Measurements from ENCODE around the gene MPL.

DNA sequence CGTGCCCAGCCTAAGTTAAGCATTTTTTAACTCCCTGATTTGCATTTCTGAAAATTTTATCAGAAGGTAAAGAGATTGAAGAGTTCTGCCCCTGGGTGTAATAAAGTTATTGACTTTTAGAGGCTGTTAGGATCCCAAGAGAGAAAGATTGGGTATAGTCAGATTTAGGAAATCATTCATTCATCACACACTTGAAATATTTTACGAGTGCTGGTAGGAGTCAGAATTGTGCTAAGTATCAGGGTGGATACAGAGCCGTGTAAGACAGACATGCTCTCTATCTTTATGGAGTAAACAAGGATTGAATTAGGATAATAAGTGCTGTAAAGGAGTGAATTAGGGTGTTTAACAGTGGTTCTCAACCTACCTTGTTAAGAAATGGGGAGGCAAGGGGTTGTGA, 55.1 kb downstream of the MPL start:
- TF ChIP-seq POLR2AphosphoS5 (IDR thresholded peaks at IDR 0.05; ENCODE audit: insufficient read depth in 1 of 2, low read depth in 1 of 2): no peak
- TF ChIP-seq, protein P1, sequence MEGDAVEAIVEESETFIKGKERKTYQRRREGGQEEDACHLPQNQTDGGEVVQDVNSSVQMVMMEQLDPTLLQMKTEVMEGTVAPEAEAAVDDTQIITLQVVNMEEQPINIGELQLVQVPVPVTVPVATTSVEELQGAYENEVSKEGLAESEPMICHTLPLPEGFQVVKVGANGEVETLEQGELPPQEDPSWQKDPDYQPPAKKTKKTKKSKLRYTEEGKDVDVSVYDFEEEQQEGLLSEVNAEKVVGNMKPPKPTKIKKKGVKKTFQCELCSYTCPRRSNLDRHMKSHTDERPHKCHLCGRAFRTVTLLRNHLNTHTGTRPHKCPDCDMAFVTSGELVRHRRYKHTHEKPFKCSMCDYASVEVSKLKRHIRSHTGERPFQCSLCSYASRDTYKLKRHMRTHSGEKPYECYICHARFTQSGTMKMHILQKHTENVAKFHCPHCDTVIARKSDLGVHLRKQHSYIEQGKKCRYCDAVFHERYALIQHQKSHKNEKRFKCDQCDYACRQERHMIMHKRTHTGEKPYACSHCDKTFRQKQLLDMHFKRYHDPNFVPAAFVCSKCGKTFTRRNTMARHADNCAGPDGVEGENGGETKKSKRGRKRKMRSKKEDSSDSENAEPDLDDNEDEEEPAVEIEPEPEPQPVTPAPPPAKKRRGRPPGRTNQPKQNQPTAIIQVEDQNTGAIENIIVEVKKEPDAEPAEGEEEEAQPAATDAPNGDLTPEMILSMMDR (IDR thresholded peaks at IDR 0.05): no peak

All from vagina (tissue), 2 donors.